OCI-LY3 (cell line): ENCODE measurements around the gene USPL1.
"Not testable (repeated sequence)": the region's sequence is repeated elsewhere in the genome, so short reads cannot be mapped to it uniquely, and the experiment has no call there.

Source experiments
- H2AFZ ChIP-seq: fragments of 200-600, 300-600 bp; shearing (Covaris generic); 2 replicates; pipeline ENCODE4 v1.6.0; 2014; ENCODE audit warnings: antibody characterized with exemption, low read depth, low read length
- H3K27ac ChIP-seq: fragments of 200-600, 300-600 bp; sonication (generic); 2 replicates; pipeline ENCODE4 v1.5.1; 2014; ENCODE audit warnings: mild to moderate bottlenecking, low read length, moderate library complexity, mixed read lengths
- H3K27me3 ChIP-seq: fragments of 200-600, 300-600 bp; sonication (generic); 2 replicates; pipeline ENCODE4 v1.6.1; 2014; ENCODE audit warnings: low read depth, low read length, mixed read lengths
- H3K36me3 ChIP-seq: fragments of 200-600, 300-600 bp; sonication (generic); replicated peaks from 2 replicates; pipeline ENCODE3; 2014; ENCODE audit warnings: low read depth, low read length, mixed read lengths
- H3K4me1 ChIP-seq: fragments of 300-600, 200-600 bp; sonication (generic); 2 replicates; pipeline ENCODE4 v1.6.1; 2014; ENCODE audit warnings: low read length, mixed read lengths
- H3K4me2 ChIP-seq: fragments of 200-600, 300-600 bp; sonication (generic); 2 replicates; pipeline ENCODE4 v1.6.1; 2014; ENCODE audit warnings: low read length, mixed read lengths
- H3K4me3 ChIP-seq: fragments of 300-600, 200-600 bp; sonication (generic); 2 replicates; pipeline ENCODE4 v1.5.1; 2014; ENCODE audit warnings: antibody characterized with exemption, mild to moderate bottlenecking, low read length, moderate library complexity
- H3K79me2 ChIP-seq: fragments of 300-600, 200-600 bp; shearing (Covaris generic); 2 replicates; pipeline ENCODE4 v1.6.1; 2014; ENCODE audit warnings: mild to moderate bottlenecking, low read length, mixed read lengths
- H3K9ac ChIP-seq: fragments of 300-600, 200-600 bp; shearing (Covaris generic); 2 replicates; pipeline ENCODE4 v1.6.0; 2014; ENCODE audit warnings: mild to moderate bottlenecking, low read length, moderate library complexity
- H3K9me3 ChIP-seq: fragments of 200-600, 300-600 bp; shearing (Covaris generic); 2 replicates; pipeline ENCODE4 v1.6.1; 2014; ENCODE audit warnings: low read length, mixed read lengths; ENCODE audit not compliant: insufficient read depth
- H4K20me1 ChIP-seq: fragments of 200-600, 300-600 bp; sonication (generic); 2 replicates; pipeline ENCODE4 v1.6.1; 2016; ENCODE audit warnings: low read length, mixed read lengths; ENCODE audit not compliant: insufficient read depth
- CTCF ChIP-seq: fragments of 200-600, 300-600 bp; sonication (generic); IDR thresholded peaks from 2 replicates; pipeline ENCODE4 v1.5.1; 2014; ENCODE audit warnings: antibody characterized with exemption, low read length, low read depth
- EZH2phosphoT487 ChIP-seq: fragments of 200-600 bp; shearing (Covaris generic); IDR thresholded peaks from 2 replicates; pipeline ENCODE4 v1.6.1; 2018; ENCODE audit warnings: antibody characterized with exemption, mixed run types, low read depth

Gene USPL1

GRCh38 chr13:30593001-30593400 lies 24.7 kb upstream of the USPL1 start:
- no peak overlapping the region for H3K27ac ChIP-seq
- H2AFZ ChIP-seq = peak overlapping the region; percentile 18; the same call in 1 of the 2 replicates
- no peaks in the 10 kb centered on the region for H3K79me2 ChIP-seq
- H3K36me3 ChIP-seq = no peaks in the 10 kb centered on the region
- TF ChIP-seq CTCF = no peak
- TF ChIP-seq EZH2phosphoT487 = no peak
- peaks cover 15% of the 10 kb centered on the region for H3K4me1 ChIP-seq
- H3K9ac ChIP-seq = no peak overlapping the region
- peak overlapping the region; percentile 57 for H3K4me2 ChIP-seq
- H3K9me3 ChIP-seq = no peaks in the 10 kb centered on the region
- H3K27me3 ChIP-seq = no peaks in the 10 kb centered on the region
- no peaks in the 10 kb centered on the region for H4K20me1 ChIP-seq
- H3K4me3 ChIP-seq = peak overlapping the region; percentile 33; the same call in 1 of the 2 replicates

DNA sequence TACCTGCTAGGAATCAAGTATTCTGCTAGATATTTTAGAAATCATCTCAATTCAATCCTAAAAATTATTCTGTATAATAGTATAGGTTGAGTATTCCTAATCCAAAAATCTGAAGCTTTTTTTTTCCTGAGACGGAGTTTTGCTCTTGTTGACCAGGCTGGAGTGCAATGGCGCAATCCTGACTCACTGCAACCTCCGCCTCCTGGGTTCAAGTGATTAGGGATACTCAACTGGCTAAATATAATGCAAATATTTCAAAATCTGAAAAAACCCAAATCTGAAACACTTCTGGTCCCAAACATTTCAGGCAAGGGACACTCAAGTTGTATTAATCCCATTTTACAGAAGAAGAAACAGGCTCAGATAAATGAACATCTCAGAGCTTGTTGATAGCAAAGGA lies 17.2 kb upstream of the USPL1 start:
- no peak overlapping the region for H3K4me2 ChIP-seq
- H3K9ac ChIP-seq = no peak overlapping the region
- H4K20me1 ChIP-seq = no peaks in the 10 kb centered on the region
- H3K9me3 ChIP-seq = no peaks in the 10 kb centered on the region
- no peaks in the 10 kb centered on the region for H3K27me3 ChIP-seq
- H3K27ac ChIP-seq = no peak overlapping the region
- no peak for TF ChIP-seq CTCF
- TF ChIP-seq EZH2phosphoT487 = no peak
- no peaks in the 10 kb centered on the region for H3K36me3 ChIP-seq
- no peaks in the 10 kb centered on the region for H3K79me2 ChIP-seq
- no peaks in the 10 kb centered on the region for H3K4me1 ChIP-seq
- no peak overlapping the region for H3K4me3 ChIP-seq
- no peak overlapping the region for H2AFZ ChIP-seq

DNA sequence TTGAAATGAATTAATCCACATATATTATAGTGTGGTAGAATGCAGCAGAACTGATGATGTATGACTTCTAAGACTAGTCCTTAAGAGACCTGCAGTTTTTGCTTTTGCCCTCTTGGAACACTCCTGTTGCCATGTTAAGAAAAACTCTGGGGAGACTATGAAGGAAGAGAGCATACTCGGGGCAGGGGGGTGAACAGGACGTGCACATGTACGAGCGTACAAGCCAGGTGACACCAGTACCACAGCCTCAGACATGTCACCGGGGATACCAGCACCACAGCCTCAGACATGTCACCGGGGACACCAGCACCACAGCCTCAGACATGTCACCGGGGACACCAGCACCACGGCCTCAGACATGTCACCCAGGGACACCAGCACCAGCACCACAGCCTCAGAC lies 15.9 kb upstream of the USPL1 start:
- no peak overlapping the region for H2AFZ ChIP-seq
- no peak overlapping the region for H3K27ac ChIP-seq
- H3K9ac ChIP-seq = no peak overlapping the region
- H3K79me2 ChIP-seq = no peaks in the 10 kb centered on the region
- H3K4me1 ChIP-seq = no peaks in the 10 kb centered on the region
- H3K4me3 ChIP-seq = no peak overlapping the region
- H3K36me3 ChIP-seq = no peaks in the 10 kb centered on the region
- no peak overlapping the region for H3K4me2 ChIP-seq
- H3K27me3 ChIP-seq = no peaks in the 10 kb centered on the region
- H4K20me1 ChIP-seq = no peaks in the 10 kb centered on the region
- TF ChIP-seq EZH2phosphoT487 (no peak), CTCF (no peak)
- H3K9me3 ChIP-seq = no peaks in the 10 kb centered on the region

- H3K4me3 ChIP-seq = no peak overlapping the region
- no peaks in the 10 kb centered on the region for H3K79me2 ChIP-seq
- no peak overlapping the region for H3K4me2 ChIP-seq
- H3K27ac ChIP-seq = no peak overlapping the region
- no peaks in the 10 kb centered on the region for H3K36me3 ChIP-seq
- H3K9me3 ChIP-seq = no peaks in the 10 kb centered on the region
- H3K9ac ChIP-seq = no peak overlapping the region
- H2AFZ ChIP-seq = no peak overlapping the region
- no peak for TF ChIP-seq CTCF
- no peak for TF ChIP-seq EZH2phosphoT487
- H4K20me1 ChIP-seq = no peaks in the 10 kb centered on the region
- H3K4me1 ChIP-seq = peaks cover 20% of the 10 kb centered on the region
- no peaks in the 10 kb centered on the region for H3K27me3 ChIP-seq
Observed at GRCh38 chr13:30605052-30605451, 12.7 kb upstream of the USPL1 start.

DNA sequence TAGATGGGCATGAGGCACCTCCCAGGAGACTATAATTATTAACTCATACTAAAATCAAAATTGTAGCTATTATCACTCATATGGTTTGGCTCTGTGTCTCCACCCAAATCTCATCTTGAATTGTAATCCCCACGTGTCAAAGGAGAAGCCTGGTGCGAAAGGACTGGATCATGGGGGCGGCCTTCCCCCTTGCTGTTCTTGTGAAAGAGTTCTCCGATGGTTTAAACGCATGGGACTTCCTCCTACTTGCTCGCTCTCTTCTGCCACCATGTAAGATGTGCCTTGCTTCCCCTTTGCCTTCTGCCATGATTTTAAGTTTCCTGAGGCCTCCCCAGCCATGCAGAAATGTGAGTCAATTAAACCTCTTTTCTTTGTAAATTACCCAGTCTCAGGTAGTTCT lies 10.5 kb upstream of the USPL1 start:
- H3K27ac ChIP-seq, H4K20me1 ChIP-seq, H3K4me2 ChIP-seq, H3K79me2 ChIP-seq, H3K9me3 ChIP-seq, H3K9ac ChIP-seq, H3K36me3 ChIP-seq, H3K27me3 ChIP-seq, H2AFZ ChIP-seq, H3K4me3 ChIP-seq: not testable (repeated sequence)
- H3K4me1 ChIP-seq = peaks cover 32% of the 10 kb centered on the region
